Transverse colon (tissue), 4 donors: ENCODE data around the gene IRF5.

Experiments used
- CTCF ChIP-seq, 5 experiments: fragments of 200-600 bp in 3 of 5; fragments of 450-650 bp in 2 of 5; sonication (generic) in 3 of 5; IDR thresholded peaks; 1 replicate in 2 of 5; 2 replicates in 3 of 5; pipeline ENCODE4 v1.5.1; 2016 to 2017; ENCODE audit warnings: antibody characterized with exemption in 5 of 5, inconsistent platforms in 3 of 5, mild to moderate bottlenecking in 2 of 5, moderate library complexity in 1 of 5
- EP300 ChIP-seq: sonication (generic); formaldehyde crosslinking; IDR thresholded peaks from one replicate; pipeline ENCODE4 v1.6.1; 2017; ENCODE audit warnings: antibody characterized with exemption, low read depth
- POLR2A ChIP-seq: fragments of 450-650 bp; IDR thresholded peaks from one replicate; pipeline ENCODE4 v1.6.1; 2016; ENCODE audit warnings: antibody characterized with exemption, mild to moderate bottlenecking, moderate library complexity
- POLR2AphosphoS5 ChIP-seq, 3 donors: sonication (generic); formaldehyde crosslinking; IDR thresholded peaks; one replicate each; pipeline ENCODE4 v1.6.1; 2016; ENCODE audit warnings: antibody characterized with exemption in 3 of 3

- TF ChIP-seq CTCF (IDR thresholded peaks at IDR 0.05) (no peak), POLR2A (no peak), POLR2AphosphoS5 (IDR thresholded peaks at IDR 0.05) (no peak), EP300 (no peak)
Measured at GRCh38 chr7:128892521-128893250, 45.0 kb upstream of the IRF5 start.
